Ishikawa (cell line): ENCODE measurements around the gene EPHB1.

Experiments used
- CEBPB ChIP-seq: IDR thresholded peaks from 2 replicates; pipeline ENCODE4 v1.6.1; 2012
- EGR1 ChIP-seq: IDR thresholded peaks from 2 replicates; pipeline ENCODE4 v1.6.1; 2012
- EP300 ChIP-seq: IDR thresholded peaks from 2 replicates; pipeline ENCODE4 v1.6.1; 2012; ENCODE audit warnings: borderline replicate concordance
- FOXM1 ChIP-seq: IDR thresholded peaks from 2 replicates; pipeline ENCODE4 v1.6.1; 2012; ENCODE audit warnings: low read depth, borderline replicate concordance
- NFIC ChIP-seq: IDR thresholded peaks from 2 replicates; pipeline ENCODE4 v1.6.1; 2012
- TAF1 ChIP-seq: IDR thresholded peaks from 2 replicates; pipeline ENCODE4 v1.6.1; 2012; ENCODE audit warnings: low read depth, mild to moderate bottlenecking
- YY1 ChIP-seq: IDR thresholded peaks from 2 replicates; pipeline ENCODE4 v1.6.1; 2012; ENCODE audit warnings: low read depth
- TF ChIP-seq, protein P1 (sequence below): IDR thresholded peaks from 2 replicates; pipeline ENCODE4 v1.6.1; 2012
- TF ChIP-seq, protein P2 (sequence below): IDR thresholded peaks from 2 replicates; pipeline ENCODE4 v1.6.1; 2012; ENCODE audit warnings: low read depth, mild to moderate bottlenecking

DNA sequence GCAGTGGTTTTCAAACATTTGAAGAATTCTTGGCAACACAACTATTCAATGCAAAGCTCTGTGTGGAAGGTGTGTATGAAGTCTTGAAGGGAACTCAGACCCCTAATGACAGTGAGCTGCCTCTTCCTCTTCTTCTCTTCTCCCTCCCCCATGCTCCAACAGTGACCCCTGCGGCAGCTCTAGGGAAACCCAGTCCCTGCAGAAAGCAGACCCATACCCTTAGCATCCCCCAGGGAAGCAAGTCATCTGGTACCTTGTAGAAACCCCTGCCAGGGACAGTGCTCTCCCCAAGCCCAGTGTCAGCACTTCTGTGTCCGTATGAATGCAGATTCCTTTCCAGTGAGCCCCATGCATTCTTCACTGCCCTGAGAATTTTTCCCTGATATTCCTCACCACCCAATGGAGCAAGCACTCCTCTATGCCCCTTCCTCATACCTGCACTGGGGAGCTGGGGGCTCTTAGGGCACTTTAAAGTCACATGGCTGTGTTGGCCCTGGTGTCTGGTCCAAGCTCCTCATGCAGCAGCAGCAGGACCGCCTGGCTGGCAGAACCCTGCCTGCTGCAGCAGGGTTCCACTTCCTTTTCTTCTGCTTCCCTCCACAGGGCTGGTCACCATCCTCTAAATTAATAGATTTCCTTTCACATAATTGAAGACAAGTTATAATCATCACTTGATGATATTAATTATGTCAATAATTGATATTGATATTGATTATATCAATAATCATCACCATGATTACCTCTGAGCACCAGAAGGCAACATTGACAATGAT is 442.5 kb downstream of the EPHB1 start:
- TF ChIP-seq EP300, result no peak
- no peak for TF ChIP-seq CEBPB
- no peak for TF ChIP-seq TAF1
- TF ChIP-seq, protein P1, sequence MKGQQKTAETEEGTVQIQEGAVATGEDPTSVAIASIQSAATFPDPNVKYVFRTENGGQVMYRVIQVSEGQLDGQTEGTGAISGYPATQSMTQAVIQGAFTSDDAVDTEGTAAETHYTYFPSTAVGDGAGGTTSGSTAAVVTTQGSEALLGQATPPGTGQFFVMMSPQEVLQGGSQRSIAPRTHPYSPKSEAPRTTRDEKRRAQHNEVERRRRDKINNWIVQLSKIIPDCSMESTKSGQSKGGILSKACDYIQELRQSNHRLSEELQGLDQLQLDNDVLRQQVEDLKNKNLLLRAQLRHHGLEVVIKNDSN, result no peak
- TF ChIP-seq FOXM1, result no peak
- TF ChIP-seq EGR1, result no peak
- TF ChIP-seq YY1, result no peak
- TF ChIP-seq, protein P2, sequence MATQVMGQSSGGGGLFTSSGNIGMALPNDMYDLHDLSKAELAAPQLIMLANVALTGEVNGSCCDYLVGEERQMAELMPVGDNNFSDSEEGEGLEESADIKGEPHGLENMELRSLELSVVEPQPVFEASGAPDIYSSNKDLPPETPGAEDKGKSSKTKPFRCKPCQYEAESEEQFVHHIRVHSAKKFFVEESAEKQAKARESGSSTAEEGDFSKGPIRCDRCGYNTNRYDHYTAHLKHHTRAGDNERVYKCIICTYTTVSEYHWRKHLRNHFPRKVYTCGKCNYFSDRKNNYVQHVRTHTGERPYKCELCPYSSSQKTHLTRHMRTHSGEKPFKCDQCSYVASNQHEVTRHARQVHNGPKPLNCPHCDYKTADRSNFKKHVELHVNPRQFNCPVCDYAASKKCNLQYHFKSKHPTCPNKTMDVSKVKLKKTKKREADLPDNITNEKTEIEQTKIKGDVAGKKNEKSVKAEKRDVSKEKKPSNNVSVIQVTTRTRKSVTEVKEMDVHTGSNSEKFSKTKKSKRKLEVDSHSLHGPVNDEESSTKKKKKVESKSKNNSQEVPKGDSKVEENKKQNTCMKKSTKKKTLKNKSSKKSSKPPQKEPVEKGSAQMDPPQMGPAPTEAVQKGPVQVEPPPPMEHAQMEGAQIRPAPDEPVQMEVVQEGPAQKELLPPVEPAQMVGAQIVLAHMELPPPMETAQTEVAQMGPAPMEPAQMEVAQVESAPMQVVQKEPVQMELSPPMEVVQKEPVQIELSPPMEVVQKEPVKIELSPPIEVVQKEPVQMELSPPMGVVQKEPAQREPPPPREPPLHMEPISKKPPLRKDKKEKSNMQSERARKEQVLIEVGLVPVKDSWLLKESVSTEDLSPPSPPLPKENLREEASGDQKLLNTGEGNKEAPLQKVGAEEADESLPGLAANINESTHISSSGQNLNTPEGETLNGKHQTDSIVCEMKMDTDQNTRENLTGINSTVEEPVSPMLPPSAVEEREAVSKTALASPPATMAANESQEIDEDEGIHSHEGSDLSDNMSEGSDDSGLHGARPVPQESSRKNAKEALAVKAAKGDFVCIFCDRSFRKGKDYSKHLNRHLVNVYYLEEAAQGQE, result no peak
- TF ChIP-seq NFIC, result no peak
